ENCODE results near the gene TEPSIN.

The TEPSIN gene

GRCh38 chr17:81267390-81268067 is 28.7 kb upstream of the TEPSIN start:
- no peak for DNase-seq (ENCODE audit: low read depth in 3 of 3)

GRCh38 chr17:81265576-81265975 is 26.7 kb upstream of the TEPSIN start:
- no peak for DNase-seq (ENCODE audit: low read depth in 3 of 3)

GRCh38 chr17:81264640-81265039 is 25.8 kb upstream of the TEPSIN start:
- DNase-seq (ENCODE audit: low read depth in 3 of 3), result no peak

GRCh38 chr17:81263371-81264181 is 24.7 kb upstream of the TEPSIN start:
- DNase-seq (ENCODE audit: low read depth in 3 of 3), result no peak

- DNase-seq (ENCODE audit: low read depth in 3 of 3), result no peak
Measured at GRCh38 chr17:81261582-81262336, 22.9 kb upstream of the TEPSIN start.

- no peak for DNase-seq (ENCODE audit: low read depth in 3 of 3)
Measured at GRCh38 chr17:81261096-81261495, 22.2 kb upstream of the TEPSIN start.

GRCh38 chr17:81260641-81261040 is 21.8 kb upstream of the TEPSIN start:
- no peak for DNase-seq (ENCODE audit: low read depth in 3 of 3)

- DNase-seq (ENCODE audit: low read depth in 3 of 3), result no peak
Measured at GRCh38 chr17:81260171-81260570, 21.3 kb upstream of the TEPSIN start.

GRCh38 chr17:81259058-81259605 is 20.3 kb upstream of the TEPSIN start:
- no peak for DNase-seq (ENCODE audit: low read depth in 3 of 3)

DNA sequence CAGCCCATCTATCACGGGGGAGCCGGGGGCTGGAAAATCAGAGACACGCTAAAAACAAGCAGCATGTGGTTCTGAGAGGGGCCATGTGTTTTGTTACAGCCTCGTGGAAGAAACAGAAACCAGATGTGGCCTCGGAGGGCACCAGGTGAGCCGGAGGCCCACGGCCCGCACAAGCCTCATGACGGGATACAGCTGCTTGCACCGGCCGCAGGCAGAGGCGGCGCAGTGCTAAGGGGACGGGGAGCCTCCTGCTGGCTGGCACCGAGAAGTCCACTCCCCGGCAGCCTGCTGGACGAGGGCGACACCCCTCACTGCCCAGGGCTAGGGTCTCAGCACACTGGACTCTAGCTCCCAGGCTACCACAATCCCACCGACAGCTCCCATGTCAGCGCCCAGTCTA is 19.4 kb upstream of the TEPSIN start:
- no peak for DNase-seq (ENCODE audit: low read depth in 3 of 3)

GRCh38 chr17:81257533-81257932 is 18.7 kb upstream of the TEPSIN start:
- no peak for DNase-seq (ENCODE audit: low read depth in 3 of 3)

GRCh38 chr17:81256616-81257015 is 17.8 kb upstream of the TEPSIN start:
- no peak for DNase-seq (ENCODE audit: low read depth in 3 of 3)

- no peak for DNase-seq (ENCODE audit: low read depth in 3 of 3)
Measured at GRCh38 chr17:81254955-81255717, 16.3 kb upstream of the TEPSIN start.

- DNase-seq (ENCODE audit: low read depth in 3 of 3), result peak; percentile 22 to 47 (median 40)
Measured at GRCh38 chr17:81253358-81254131, 14.7 kb upstream of the TEPSIN start.

- DNase-seq (ENCODE audit: low read depth in 3 of 3), result no peak
Measured at GRCh38 chr17:81252987-81253329, 14.1 kb upstream of the TEPSIN start.

GRCh38 chr17:81252326-81252986 is 13.6 kb upstream of the TEPSIN start:
- DNase-seq (ENCODE audit: low read depth in 3 of 3), result no peak

GRCh38 chr17:81251709-81252301 is 12.9 kb upstream of the TEPSIN start:
- DNase-seq (ENCODE audit: low read depth in 3 of 3), result no peak

DNA sequence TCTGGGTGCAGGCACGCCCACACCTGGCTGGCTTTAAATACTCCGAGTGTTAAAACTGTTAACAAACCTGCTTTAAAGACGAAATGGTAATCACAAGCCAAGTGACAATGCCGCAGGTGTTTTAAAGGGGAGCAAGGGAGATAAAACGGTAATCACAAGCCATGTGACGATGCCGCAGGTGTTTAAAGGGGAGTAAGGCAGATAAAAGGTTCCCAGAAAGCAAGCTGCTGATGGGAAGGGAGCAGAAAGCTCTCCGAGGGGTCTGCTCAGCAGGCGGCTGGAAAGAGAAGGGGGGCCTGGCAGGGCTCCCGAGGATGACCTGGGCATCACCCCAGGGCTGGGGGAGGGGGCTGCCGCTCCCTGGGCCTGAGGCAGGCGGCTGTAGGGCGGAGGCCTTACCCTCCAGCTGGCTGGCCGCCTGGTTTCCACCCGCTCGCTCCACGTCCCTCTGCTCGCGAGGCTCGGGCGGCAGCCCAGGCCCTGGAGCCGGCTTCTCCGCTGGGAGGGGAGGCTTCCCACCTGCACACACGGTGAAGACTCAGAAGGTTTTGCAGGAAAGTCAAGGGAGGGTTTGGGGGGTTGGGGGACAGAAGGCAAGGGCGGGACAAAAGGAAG is 12.3 kb upstream of the TEPSIN start:
- DNase-seq (ENCODE audit: low read depth in 3 of 3), result no peak

GRCh38 chr17:81250286-81251093 is 11.6 kb upstream of the TEPSIN start:
- no peak for DNase-seq (ENCODE audit: low read depth in 3 of 3)

Data from stimulated activated CD4-positive, alpha-beta T cell treated with anti-CD3 and anti-CD28 coated beads, TNF-alpha, amount 100 ng/mL, for 24 hours (primary cell).